Measurements from ENCODE around the gene BYSL. TPM values are rescaled to one million over a fixed set of nuclear protein-coding genes. Genes with fewer than 3 reads are reported as not detected.

BYSL gene
- total RNA-seq, 2 donors from 2014 or later: 3.1 to 13.5 TPM

DNA sequence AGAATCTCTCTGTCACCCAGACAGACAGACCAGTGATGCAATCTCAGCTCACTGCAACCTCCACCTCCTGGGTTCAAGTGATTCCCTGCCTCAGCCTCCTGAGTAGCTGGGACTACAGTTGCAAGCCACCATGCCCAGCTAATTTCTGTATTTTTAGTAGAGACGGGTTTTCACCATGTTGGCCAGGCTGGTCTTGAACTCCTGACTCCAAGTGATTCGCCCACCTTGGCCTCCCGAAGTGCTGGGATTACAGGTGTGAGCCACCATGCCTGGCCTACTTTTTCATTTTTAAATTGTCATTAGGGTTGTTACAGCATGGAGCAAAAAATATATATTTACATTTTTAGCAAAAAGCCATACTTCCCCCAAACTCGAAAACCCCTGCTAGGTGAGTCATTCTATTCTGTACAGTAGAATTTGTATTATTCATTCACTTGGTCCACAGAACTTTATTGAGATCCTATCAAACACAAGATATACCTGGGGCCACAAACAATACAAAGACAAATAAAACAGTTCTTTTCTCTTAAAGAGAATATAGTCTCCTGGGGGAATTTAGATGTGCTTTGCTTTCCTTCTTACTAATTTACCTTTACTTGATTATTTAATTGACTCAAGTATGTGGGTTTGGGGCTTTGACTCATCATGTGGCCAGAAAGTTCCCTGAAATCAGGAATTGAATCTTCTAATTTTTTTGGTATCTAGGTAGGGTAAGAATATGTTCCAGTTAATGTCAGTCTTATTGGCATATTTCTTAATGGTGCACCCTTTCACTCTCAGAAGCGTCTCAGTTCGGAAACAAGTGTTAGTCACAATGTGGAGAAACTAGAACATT, 36.9 kb downstream of the BYSL start:
- no peaks in the 10 kb centered on the region for H3K27me3 ChIP-seq
- DNase-seq (no peak), ATAC-seq (no peak)
- H3K4me3 ChIP-seq: no peak overlapping the region
- H3K36me3 ChIP-seq (replicated peaks in 1 of 2; ENCODE audit: insufficient read depth in 1 of 2, low read depth in 2 of 2): no peaks in the 10 kb centered on the region
- no peaks in the 10 kb centered on the region for H3K9me3 ChIP-seq
- TF ChIP-seq, protein P1, sequence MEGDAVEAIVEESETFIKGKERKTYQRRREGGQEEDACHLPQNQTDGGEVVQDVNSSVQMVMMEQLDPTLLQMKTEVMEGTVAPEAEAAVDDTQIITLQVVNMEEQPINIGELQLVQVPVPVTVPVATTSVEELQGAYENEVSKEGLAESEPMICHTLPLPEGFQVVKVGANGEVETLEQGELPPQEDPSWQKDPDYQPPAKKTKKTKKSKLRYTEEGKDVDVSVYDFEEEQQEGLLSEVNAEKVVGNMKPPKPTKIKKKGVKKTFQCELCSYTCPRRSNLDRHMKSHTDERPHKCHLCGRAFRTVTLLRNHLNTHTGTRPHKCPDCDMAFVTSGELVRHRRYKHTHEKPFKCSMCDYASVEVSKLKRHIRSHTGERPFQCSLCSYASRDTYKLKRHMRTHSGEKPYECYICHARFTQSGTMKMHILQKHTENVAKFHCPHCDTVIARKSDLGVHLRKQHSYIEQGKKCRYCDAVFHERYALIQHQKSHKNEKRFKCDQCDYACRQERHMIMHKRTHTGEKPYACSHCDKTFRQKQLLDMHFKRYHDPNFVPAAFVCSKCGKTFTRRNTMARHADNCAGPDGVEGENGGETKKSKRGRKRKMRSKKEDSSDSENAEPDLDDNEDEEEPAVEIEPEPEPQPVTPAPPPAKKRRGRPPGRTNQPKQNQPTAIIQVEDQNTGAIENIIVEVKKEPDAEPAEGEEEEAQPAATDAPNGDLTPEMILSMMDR (IDR thresholded peaks at IDR 0.05): no peak
- no peak for TF ChIP-seq POLR2A (IDR thresholded peaks at IDR 0.05)
- intact Hi-C loops (cut with DNase I): no loop called here
- H3K4me1 ChIP-seq: no peaks in the 10 kb centered on the region
- WGBS, 2 donors: 85 to 90% methylated on average over 6 of the region's 6 CpGs
- no peak overlapping the region for H3K27ac ChIP-seq

DNA sequence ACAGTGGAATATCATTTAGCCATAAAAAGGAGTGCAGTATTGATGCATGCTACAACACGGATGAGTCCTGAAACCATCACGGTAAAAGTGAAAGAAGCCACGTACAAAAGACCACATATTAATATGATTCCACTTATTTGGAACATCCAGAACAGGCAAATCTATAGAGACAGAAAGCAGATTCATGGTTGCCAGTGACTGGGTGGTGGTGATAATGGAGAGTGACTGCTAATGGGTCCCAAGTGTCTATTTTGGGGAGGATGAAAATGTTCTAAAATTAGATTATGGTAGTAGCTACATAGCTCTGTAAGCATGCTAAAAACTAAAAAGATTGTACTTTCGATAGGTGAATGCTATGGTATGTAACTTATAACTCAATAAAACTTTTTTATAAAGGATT, 38.7 kb downstream of the BYSL start:
- no peaks in the 10 kb centered on the region for H3K27me3 ChIP-seq
- H3K27ac ChIP-seq: no peak overlapping the region
- DNase-seq (no peak), ATAC-seq (no peak)
- H3K4me1 ChIP-seq: no peaks in the 10 kb centered on the region
- TF ChIP-seq POLR2A (IDR thresholded peaks at IDR 0.05): no peak
- TF ChIP-seq, protein P1 (IDR thresholded peaks at IDR 0.05): no peak
- no peak overlapping the region for H3K4me3 ChIP-seq
- H3K9me3 ChIP-seq: no peaks in the 10 kb centered on the region
- H3K36me3 ChIP-seq (replicated peaks in 1 of 2; ENCODE audit: insufficient read depth in 1 of 2, low read depth in 2 of 2): no peaks in the 10 kb centered on the region
- 92 to 98% methylated on average over 4 of the region's 4 CpGs for WGBS, 2 donors
- intact Hi-C loops (cut with DNase I): no loop called here

DNA sequence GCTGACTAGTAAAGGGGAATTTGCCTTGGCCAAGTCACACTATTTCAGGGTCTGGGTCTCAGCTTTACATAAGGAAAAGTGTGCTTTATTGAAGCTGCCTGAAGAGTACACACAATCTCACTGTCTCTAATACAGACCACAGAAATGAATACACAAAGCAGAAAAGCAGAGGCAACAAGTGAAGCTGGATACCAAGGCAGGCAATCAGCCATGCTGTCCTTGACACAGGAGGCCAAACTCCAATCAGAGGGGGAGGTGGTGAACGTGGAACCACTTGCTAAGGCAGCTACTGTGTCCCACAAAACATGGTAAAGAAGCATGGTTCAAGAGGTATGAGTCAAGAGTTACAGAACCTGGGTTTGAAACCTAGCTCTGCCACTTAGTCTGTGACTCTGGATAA, 42.1 kb downstream of the BYSL start:
- no peak for TF ChIP-seq POLR2A (IDR thresholded peaks at IDR 0.05)
- TF ChIP-seq, protein P1 (IDR thresholded peaks at IDR 0.05): no peak
- no peaks in the 10 kb centered on the region for H3K27me3 ChIP-seq
- no peak for ATAC-seq

DNA sequence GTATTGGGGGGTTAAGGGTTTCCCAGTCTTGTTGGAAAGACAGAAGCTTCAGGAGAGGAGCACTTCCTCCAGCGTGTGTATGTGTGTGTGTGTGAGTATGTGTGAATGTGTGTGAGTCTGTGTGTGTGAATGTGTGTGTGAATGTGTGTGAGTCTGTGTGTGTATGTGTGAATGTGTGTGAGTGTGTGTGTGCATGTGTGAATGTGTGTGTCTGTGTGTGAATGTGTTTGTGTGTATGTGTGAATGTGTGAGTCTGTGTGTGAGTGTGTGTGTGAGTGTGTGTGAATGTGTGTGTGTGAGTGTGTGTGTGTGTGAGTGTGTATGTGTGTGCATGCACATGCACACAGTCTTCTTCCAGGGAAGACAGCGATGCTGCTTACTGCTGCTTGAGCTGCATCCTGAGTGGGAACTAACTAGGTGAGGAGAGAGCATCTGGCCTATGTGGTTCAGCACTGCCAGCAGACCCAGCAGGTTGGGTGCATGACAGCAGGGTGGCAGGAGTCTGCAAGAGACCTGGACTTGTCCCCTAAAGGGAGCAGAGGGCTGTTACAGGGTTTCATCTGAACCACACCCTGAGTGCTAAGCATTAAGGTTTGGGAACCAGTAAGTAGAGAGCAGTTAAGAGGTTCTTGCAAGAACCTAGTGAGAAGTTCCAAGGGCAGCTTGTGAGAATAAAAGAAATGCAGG, 43.0 kb downstream of the BYSL start:
- Histone ChIP-seq H3K4me3 (no peak overlapping the region), H3K27me3 (no peaks in the 10 kb centered on the region), H3K4me1 (no peaks in the 10 kb centered on the region), H3K27ac (no peak overlapping the region), H3K36me3 (replicated peaks in 1 of 2; ENCODE audit: insufficient read depth in 1 of 2, low read depth in 2 of 2) (no peaks in the 10 kb centered on the region), H3K9me3 (no peaks in the 10 kb centered on the region)
- TF ChIP-seq, protein P1 (IDR thresholded peaks at IDR 0.05): no peak
- TF ChIP-seq POLR2A (IDR thresholded peaks at IDR 0.05): no peak
- no peak for DNase-seq
- intact Hi-C loops (cut with DNase I): no loop called here
- ATAC-seq: no peak
- 73 to 75% methylated on average over 2 of the region's 2 CpGs for WGBS, 2 donors

More for the DNA sequence above, 42.1 kb downstream of the BYSL start:
- Histone ChIP-seq H3K4me3 (no peak overlapping the region), H3K36me3 (replicated peaks in 1 of 2; ENCODE audit: insufficient read depth in 1 of 2, low read depth in 2 of 2) (no peaks in the 10 kb centered on the region), H3K4me1 (no peaks in the 10 kb centered on the region), H3K27ac (no peak overlapping the region), H3K9me3 (no peaks in the 10 kb centered on the region)
- WGBS, 2 donors: 40 to 42% methylated on average over 1 of the region's 1 CpG
- intact Hi-C loops (cut with DNase I): no loop called here
- no peak for DNase-seq
